ENCODE measurements around the gene SIRT3.

DNA sequence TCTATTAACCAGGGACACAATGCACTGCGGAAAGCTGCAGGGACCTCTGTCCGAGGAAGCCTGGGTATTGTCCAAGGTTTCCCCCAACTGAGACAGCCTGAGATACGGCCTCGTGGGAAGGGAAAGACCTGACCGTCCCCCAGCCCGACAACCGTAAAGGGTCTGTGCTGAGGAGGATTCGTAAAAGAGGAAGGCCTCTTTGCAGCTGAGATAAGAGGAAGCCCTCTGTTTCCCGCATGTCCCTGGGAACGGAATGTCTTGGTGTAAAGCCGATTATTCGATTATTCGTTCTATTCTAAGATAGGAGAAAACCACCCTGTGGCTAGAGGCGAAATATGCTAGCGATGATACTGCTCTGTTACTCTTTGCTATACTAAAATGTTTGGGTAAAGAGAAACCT, 34.2 kb downstream of the SIRT3 start:
- TF ChIP-seq, protein P1, sequence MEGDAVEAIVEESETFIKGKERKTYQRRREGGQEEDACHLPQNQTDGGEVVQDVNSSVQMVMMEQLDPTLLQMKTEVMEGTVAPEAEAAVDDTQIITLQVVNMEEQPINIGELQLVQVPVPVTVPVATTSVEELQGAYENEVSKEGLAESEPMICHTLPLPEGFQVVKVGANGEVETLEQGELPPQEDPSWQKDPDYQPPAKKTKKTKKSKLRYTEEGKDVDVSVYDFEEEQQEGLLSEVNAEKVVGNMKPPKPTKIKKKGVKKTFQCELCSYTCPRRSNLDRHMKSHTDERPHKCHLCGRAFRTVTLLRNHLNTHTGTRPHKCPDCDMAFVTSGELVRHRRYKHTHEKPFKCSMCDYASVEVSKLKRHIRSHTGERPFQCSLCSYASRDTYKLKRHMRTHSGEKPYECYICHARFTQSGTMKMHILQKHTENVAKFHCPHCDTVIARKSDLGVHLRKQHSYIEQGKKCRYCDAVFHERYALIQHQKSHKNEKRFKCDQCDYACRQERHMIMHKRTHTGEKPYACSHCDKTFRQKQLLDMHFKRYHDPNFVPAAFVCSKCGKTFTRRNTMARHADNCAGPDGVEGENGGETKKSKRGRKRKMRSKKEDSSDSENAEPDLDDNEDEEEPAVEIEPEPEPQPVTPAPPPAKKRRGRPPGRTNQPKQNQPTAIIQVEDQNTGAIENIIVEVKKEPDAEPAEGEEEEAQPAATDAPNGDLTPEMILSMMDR (IDR thresholded peaks at IDR 0.05; ENCODE audit: low read depth, low read length, missing input control), result no peak
- no peak for TF ChIP-seq JUND (IDR thresholded peaks at IDR 0.05)
- TF ChIP-seq TAF1 (conservative IDR thresholded peaks at IDR 0.05), result no peak
- TF ChIP-seq, protein P2, sequence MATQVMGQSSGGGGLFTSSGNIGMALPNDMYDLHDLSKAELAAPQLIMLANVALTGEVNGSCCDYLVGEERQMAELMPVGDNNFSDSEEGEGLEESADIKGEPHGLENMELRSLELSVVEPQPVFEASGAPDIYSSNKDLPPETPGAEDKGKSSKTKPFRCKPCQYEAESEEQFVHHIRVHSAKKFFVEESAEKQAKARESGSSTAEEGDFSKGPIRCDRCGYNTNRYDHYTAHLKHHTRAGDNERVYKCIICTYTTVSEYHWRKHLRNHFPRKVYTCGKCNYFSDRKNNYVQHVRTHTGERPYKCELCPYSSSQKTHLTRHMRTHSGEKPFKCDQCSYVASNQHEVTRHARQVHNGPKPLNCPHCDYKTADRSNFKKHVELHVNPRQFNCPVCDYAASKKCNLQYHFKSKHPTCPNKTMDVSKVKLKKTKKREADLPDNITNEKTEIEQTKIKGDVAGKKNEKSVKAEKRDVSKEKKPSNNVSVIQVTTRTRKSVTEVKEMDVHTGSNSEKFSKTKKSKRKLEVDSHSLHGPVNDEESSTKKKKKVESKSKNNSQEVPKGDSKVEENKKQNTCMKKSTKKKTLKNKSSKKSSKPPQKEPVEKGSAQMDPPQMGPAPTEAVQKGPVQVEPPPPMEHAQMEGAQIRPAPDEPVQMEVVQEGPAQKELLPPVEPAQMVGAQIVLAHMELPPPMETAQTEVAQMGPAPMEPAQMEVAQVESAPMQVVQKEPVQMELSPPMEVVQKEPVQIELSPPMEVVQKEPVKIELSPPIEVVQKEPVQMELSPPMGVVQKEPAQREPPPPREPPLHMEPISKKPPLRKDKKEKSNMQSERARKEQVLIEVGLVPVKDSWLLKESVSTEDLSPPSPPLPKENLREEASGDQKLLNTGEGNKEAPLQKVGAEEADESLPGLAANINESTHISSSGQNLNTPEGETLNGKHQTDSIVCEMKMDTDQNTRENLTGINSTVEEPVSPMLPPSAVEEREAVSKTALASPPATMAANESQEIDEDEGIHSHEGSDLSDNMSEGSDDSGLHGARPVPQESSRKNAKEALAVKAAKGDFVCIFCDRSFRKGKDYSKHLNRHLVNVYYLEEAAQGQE (IDR thresholded peaks at IDR 0.05), result no peak
- TF ChIP-seq EGR1 (IDR thresholded peaks at IDR 0.05; ENCODE audit: low read depth in 2 of 2), result no peak
- TF ChIP-seq RAD21 (IDR thresholded peaks at IDR 0.05), result no peak
- TF ChIP-seq NR2F2 (IDR thresholded peaks at IDR 0.05), result no peak
- TF ChIP-seq SP1 (IDR thresholded peaks at IDR 0.05), result no peak
- TF ChIP-seq GABPA (IDR thresholded peaks at IDR 0.05 in 1 of 2, conservative IDR thresholded peaks at IDR 0.05 in 1 of 2), result no peak
- no peak for TF ChIP-seq YY1 (IDR thresholded peaks at IDR 0.05)
